ENCODE measurements around the gene DBN1. TPM values are rescaled to one million over a fixed set of nuclear protein-coding genes. Genes with fewer than 3 reads are reported as not detected.
A peak's percentile ranks its signal among the peaks of the same experiment; 100 is the strongest.

Gene DBN1
- total RNA-seq, 3 donors from 2014 or later, result 12.1 to 61.8 (median 17.2) TPM

GRCh38 chr5:177508837-177509236, 35.4 kb upstream of the DBN1 start:
- Histone ChIP-seq H3K4me1 (ENCODE audit: low read depth) (no peaks in the 10 kb centered on the region), H3K4me3 (no peak overlapping the region), H3K36me3 (ENCODE audit: low read depth) (no peaks in the 10 kb centered on the region), H3K9me3 (no peaks in the 10 kb centered on the region)
- no peak for TF ChIP-seq CTCF (IDR thresholded peaks at IDR 0.05)
- peak; percentile 19 for ATAC-seq
- DNase-seq, result peak in 1 of 3 donors; percentile 51
- intact Hi-C loops (cut with DNase I, micrococcal nuclease), result no loop called here

GRCh38 chr5:177508221-177508611, 34.8 kb upstream of the DBN1 start:
- ATAC-seq (no peak), DNase-seq (peak in 1 of 3 donors; percentile 68)
- no peak for TF ChIP-seq CTCF (IDR thresholded peaks at IDR 0.05)
- intact Hi-C loops (cut with DNase I, micrococcal nuclease), result no loop called here
- H3K36me3 ChIP-seq (ENCODE audit: low read depth), result no peaks in the 10 kb centered on the region
- H3K4me1 ChIP-seq (ENCODE audit: low read depth), result no peaks in the 10 kb centered on the region
- no peaks in the 10 kb centered on the region for H3K9me3 ChIP-seq
- H3K4me3 ChIP-seq, result no peak overlapping the region

- no peak for ATAC-seq
- H3K4me3 ChIP-seq, result no peak overlapping the region
- DNase-seq, result peak in 2 of 3 donors; percentile 28 to 55
- no peak for TF ChIP-seq CTCF (IDR thresholded peaks at IDR 0.05)
- intact Hi-C loops (cut with DNase I, micrococcal nuclease), result no loop called here
- no peaks in the 10 kb centered on the region for H3K36me3 ChIP-seq (ENCODE audit: low read depth)
- H3K9me3 ChIP-seq, result no peaks in the 10 kb centered on the region
- no peaks in the 10 kb centered on the region for H3K4me1 ChIP-seq (ENCODE audit: low read depth)
Measured at GRCh38 chr5:177507596-177508220, 34.3 kb upstream of the DBN1 start.

GRCh38 chr5:177507165-177507564, 33.7 kb upstream of the DBN1 start:
- H3K4me1 ChIP-seq (ENCODE audit: low read depth), result no peaks in the 10 kb centered on the region
- DNase-seq (no peak), ATAC-seq (no peak)
- H3K9me3 ChIP-seq, result no peaks in the 10 kb centered on the region
- H3K4me3 ChIP-seq, result no peak overlapping the region
- intact Hi-C loops (cut with DNase I, micrococcal nuclease), result no loop called here
- no peaks in the 10 kb centered on the region for H3K36me3 ChIP-seq (ENCODE audit: low read depth)
- TF ChIP-seq CTCF (IDR thresholded peaks at IDR 0.05), result no peak

- TF ChIP-seq CTCF (IDR thresholded peaks at IDR 0.05), result no peak
- intact Hi-C loops (cut with DNase I, micrococcal nuclease), result no loop called here
- H3K9me3 ChIP-seq, result no peaks in the 10 kb centered on the region
- DNase-seq (no peak), ATAC-seq (no peak)
- H3K4me3 ChIP-seq, result no peak overlapping the region
- H3K4me1 ChIP-seq (ENCODE audit: low read depth), result no peaks in the 10 kb centered on the region
- H3K36me3 ChIP-seq (ENCODE audit: low read depth), result no peaks in the 10 kb centered on the region
Measured at GRCh38 chr5:177505075-177505474, 31.6 kb upstream of the DBN1 start.
